Right lobe of liver (tissue), 6 donors: Measurements from ENCODE around the gene SCIN. TPM values are rescaled to one million over a fixed set of nuclear protein-coding genes. Genes with fewer than 3 reads are reported as not detected.

Experiments used
- ATAC-seq, 4 donors: fragments of 200-7000 bp; cut with Tn5 transposase; one replicate each; pipeline ENCODE4 v1.9.1; 2020; ENCODE audit warnings: mild to moderate bottlenecking in 4 of 4, moderate library complexity in 4 of 4
- DNase-seq, 3 donors: peaks; one replicate each; pipeline ENCODE4 v3.0.0-alpha.2; 2020
- H3K27ac ChIP-seq, 3 donors: fragments of 200-600 bp; one replicate each; pipeline ENCODE4 v1.8.0; 2022
- H3K27me3 ChIP-seq, 2 donors: fragments of 200-600 bp; one replicate each; pipeline ENCODE4 v1.8.0; 2022
- H3K36me3 ChIP-seq, 4 donors: fragments of 200-600 bp; sonication (generic) in 1 of 4; one replicate each; pipeline versions ENCODE4 v1.5.1 to v1.8.0; 2017 to 2022; ENCODE audit warnings: control low read depth in 1 of 4
- H3K4me1 ChIP-seq, 4 donors: fragments of 200-600 bp; sonication (generic) in 1 of 4; one replicate each; pipeline versions ENCODE4 v1.5.1 to v1.8.0; 2017 to 2022; ENCODE audit warnings: control low read depth in 1 of 4
- H3K4me3 ChIP-seq, 3 donors: fragments of 200-600 bp; one replicate each; pipeline ENCODE4 v1.8.0; 2022
- H3K9me3 ChIP-seq, 4 donors: fragments of 200-600 bp; sonication (generic) in 1 of 4; one replicate each; pipeline versions ENCODE4 v1.5.1 to v1.8.0; 2017 to 2022; ENCODE audit warnings: control low read depth in 1 of 4
- POLR2A ChIP-seq: fragments of 450-650 bp; IDR thresholded peaks from one replicate; pipeline ENCODE4 v1.6.1; 2017; ENCODE audit warnings: antibody characterized with exemption, mild to moderate bottlenecking
- WGBS: methylation state at CpG from one replicate; pipeline ENCODE4 v1.1.6; 2018; ENCODE audit warnings: low coverage, low lambda C conversion rate; ENCODE audit not compliant: insufficient coverage; ENCODE audit errors: missing lambda C conversion rate; 5-methylcytosine and 5-hydroxymethylcytosine counted together
- intact Hi-C, 2 donors: fragments of 100-400 bp; cut with DNase I; formaldehyde crosslinking; loops; one replicate each; pipeline versions ENCODE4 v1.11.2 to v1.14.1; 2022
- total RNA-seq, 6 experiments: library from RNA; depleted of rRNA in 2 of 6; stranded (reverse); fragments of >200 nt in 2 of 6; fragmentation: NEBNext Ultra II Directional in 3 of 6; extraction: Animal tissue kit (Norgen Biotek cat#: 25700) in 3 of 6; gene quantifications; one replicate each; pipeline versions ENCODE4 v1.1.0 to v1.2.4, GENCODE V29; 2016 to 2023
- TF ChIP-seq, protein P1 (sequence below), 4 donors: fragments of 200-600 bp in 3 of 4; fragments of 450-650 bp in 1 of 4; IDR thresholded peaks; one replicate each; pipeline versions ENCODE4 v1.5.1 to v1.8.0; 2016 to 2022; ENCODE audit warnings: antibody characterized with exemption in 4 of 4, mild to moderate bottlenecking in 2 of 4
- donor health status: DM: no; HTN: yes; CAD: no.
- donor health status: DM: no; HTN: no; CAD: no.
- donor health status: DM: no; HTN: no; CAD: no.
- donor health status: DM: no; HTN: yes; CAD: no.
- donor health status: DM: no; HTN: yes; CAD: no.

Gene SCIN
- total RNA-seq, 6 experiments from 2014 or later, result 0.06 to 0.20 (median 0.18) TPM; not detected in 3

DNA sequence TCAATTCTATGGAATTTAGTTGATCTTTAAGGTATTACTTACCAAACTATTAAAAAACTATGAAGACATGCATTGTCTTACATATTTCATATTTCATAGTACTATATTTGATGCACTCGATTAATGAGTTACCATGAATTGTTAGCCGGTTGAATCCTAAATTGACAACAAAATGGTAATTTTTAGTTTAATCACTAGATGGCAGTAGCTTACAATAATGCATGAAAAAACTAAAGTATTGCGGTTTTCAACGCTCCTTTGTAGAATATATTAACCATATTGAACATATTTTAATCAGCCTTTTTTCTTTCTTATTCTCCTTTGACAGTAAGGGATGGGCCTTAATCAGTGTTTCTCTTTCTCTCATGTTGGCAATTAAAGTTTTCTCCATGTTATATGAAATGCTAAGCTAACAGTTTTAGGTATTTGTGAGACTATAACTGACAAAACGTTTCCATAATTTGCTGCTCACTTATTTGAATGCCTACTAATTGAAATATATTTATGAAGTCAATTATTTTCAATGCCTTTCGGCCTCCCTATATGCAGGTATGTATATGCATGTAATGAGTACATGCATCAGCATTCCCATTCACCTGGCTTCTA is 68.4 kb downstream of the SCIN start:
- 5% methylated on average over 6 of the region's 6 CpGs for WGBS
- no peak overlapping the region for H3K27ac ChIP-seq
- DNase-seq (no peak), ATAC-seq (peak; percentile 65 to 78 (median 74))
- intact Hi-C loops, result no loop called here
- no peak overlapping the region for H3K4me3 ChIP-seq
- no peak for TF ChIP-seq POLR2A
- TF ChIP-seq, protein P1, sequence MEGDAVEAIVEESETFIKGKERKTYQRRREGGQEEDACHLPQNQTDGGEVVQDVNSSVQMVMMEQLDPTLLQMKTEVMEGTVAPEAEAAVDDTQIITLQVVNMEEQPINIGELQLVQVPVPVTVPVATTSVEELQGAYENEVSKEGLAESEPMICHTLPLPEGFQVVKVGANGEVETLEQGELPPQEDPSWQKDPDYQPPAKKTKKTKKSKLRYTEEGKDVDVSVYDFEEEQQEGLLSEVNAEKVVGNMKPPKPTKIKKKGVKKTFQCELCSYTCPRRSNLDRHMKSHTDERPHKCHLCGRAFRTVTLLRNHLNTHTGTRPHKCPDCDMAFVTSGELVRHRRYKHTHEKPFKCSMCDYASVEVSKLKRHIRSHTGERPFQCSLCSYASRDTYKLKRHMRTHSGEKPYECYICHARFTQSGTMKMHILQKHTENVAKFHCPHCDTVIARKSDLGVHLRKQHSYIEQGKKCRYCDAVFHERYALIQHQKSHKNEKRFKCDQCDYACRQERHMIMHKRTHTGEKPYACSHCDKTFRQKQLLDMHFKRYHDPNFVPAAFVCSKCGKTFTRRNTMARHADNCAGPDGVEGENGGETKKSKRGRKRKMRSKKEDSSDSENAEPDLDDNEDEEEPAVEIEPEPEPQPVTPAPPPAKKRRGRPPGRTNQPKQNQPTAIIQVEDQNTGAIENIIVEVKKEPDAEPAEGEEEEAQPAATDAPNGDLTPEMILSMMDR (IDR thresholded peaks at IDR 0.05), result peak; percentile 50 to 67 (median 60)
- H3K36me3 ChIP-seq, result no peaks in the 10 kb centered on the region
- no peaks in the 10 kb centered on the region for H3K4me1 ChIP-seq
- no peaks in the 10 kb centered on the region for H3K27me3 ChIP-seq
- no peaks in the 10 kb centered on the region for H3K9me3 ChIP-seq

DNA sequence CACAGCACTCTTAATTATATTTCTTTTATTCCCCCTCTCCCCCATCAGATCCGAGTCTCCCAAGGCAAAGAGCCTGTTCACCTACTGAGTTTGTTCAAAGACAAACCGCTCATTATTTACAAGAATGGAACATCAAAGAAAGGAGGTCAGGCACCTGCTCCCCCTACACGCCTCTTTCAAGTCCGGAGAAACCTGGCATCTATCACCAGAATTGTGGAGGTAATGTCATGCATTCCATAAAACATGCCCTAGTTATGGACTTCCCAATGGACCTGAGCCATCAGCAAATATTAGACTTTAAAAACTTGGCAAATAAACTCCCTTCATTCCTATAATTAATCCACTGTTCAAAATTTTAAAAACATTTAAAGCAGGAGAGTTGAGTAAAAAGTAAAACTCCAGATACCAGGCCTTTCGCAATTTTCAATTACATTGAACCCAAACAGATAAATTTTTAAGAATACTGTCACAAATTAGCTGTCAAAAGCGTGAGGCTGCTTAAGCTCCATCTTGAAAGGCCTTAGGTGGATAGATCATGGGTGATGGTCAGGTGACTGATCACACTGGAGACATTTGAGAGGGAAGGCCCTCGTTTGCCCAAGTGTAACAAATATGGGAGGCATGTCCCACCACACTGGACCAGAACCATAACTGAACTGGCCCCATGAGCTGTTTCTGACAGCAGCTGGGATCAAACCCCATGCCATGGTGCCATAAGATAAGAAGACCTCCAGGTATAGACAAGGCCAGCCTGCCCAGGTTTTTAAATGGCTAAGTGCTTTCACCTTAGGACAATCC is 70.0 kb downstream of the SCIN start:
- no peak for TF ChIP-seq POLR2A
- TF ChIP-seq, protein P1 (IDR thresholded peaks at IDR 0.05), result no peak
- ATAC-seq (no peak), DNase-seq (no peak)
- Histone ChIP-seq H3K9me3 (no peaks in the 10 kb centered on the region), H3K27ac (no peak overlapping the region), H3K36me3 (no peaks in the 10 kb centered on the region), H3K4me3 (no peak overlapping the region), H3K27me3 (no peaks in the 10 kb centered on the region), H3K4me1 (no peaks in the 10 kb centered on the region)
- 68% methylated on average over 6 of the region's 7 CpGs for WGBS
- intact Hi-C loops, result no loop called here

DNA sequence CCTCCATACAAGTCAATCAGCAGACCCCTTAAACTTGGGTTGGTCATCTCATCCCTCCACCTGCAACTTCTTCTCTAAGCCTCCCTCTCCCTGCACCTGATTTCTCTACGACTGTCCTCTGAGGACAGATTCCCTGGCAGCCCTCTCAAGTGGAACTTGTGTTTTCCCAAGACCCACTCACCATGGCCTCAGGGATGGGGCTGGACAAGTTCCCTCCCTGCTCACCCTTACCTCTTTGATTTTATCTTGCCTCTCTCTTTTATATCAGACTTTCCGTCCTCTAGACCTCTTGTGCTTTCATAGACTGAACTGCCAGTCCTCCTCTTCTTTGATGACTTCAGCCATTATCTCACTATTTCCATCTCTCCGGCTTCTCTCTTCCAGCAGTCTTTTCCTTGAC is 70.7 kb downstream of the SCIN start:
- ATAC-seq (no peak), DNase-seq (no peak)
- Histone ChIP-seq H3K27me3 (no peaks in the 10 kb centered on the region), H3K4me3 (no peak overlapping the region), H3K36me3 (no peaks in the 10 kb centered on the region), H3K27ac (no peak overlapping the region), H3K4me1 (no peaks in the 10 kb centered on the region), H3K9me3 (no peaks in the 10 kb centered on the region)
- 76% methylated on average over 3 of the region's 3 CpGs for WGBS
- TF ChIP-seq POLR2A, result no peak
- TF ChIP-seq, protein P1 (IDR thresholded peaks at IDR 0.05), result no peak
- intact Hi-C loops, result no loop called here

DNA sequence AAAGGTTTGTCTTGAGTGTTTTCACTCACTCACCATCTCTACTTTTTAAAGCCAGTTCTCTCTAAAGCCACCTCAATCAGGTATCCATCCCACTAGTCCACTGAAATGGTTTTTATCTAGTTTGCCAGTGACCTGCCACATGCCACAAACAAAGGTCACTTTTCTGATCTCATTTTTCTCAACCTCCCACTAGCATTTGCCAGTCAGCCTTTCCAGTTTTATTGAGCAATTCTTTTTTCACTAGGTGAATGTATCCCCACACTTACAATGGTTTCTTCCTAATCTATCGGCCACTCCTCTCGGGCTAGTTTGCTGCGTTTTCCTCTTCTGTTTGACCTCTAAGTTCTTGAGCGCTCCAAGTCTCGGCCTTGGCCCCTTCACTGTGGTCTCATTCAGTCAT is 72.0 kb downstream of the SCIN start:
- Histone ChIP-seq H3K4me3 (no peak overlapping the region), H3K27ac (no peak overlapping the region), H3K9me3 (no peaks in the 10 kb centered on the region), H3K27me3 (no peaks in the 10 kb centered on the region), H3K36me3 (no peaks in the 10 kb centered on the region), H3K4me1 (no peaks in the 10 kb centered on the region)
- WGBS, result 78% methylated on average over 5 of the region's 5 CpGs
- DNase-seq (no peak), ATAC-seq (no peak)
- intact Hi-C loops, result no loop called here
- no peak for TF ChIP-seq POLR2A
- TF ChIP-seq, protein P1 (IDR thresholded peaks at IDR 0.05), result no peak
